Fibroblast of upper back skin (primary cell): ENCODE data around the gene EPS8L2.
A peak's percentile ranks its signal among the peaks of the same experiment; 100 is the strongest.
"Not testable (repeated sequence)": the region's sequence is repeated elsewhere in the genome, so short reads cannot be mapped to it uniquely, and the experiment has no call there.

ENCODE experiments used
- DNase-seq: peaks from one replicate; pipeline ENCODE4 v3.0.0-alpha.2; 2013

Gene EPS8L2

GRCh38 chr11:726278-727220 lies 20.5 kb downstream of the EPS8L2 start:
- no peak for DNase-seq

DNA sequence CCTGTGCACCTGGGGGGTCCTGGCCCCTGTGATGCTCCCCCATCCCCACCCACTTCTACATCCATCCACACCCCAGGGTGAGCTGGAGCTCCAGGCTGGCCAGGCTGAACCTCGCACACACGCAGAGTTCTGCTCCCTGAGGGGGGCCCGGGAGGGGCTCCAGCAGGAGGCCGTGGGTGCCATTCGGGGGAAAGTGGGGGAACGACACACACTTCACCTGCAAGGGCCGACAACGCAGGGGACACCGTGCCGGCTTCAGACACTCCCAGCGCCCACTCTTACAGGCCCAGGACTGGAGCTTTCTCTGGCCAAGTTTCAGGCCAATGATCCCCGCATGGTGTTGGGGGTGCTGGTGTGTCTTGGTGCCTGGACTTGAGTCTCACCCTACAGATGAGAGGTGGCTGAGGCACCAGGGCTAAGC lies 21.3 kb downstream of the EPS8L2 start:
- DNase-seq, result no peak

GRCh38 chr11:727859-728748 lies 22.1 kb downstream of the EPS8L2 start:
- DNase-seq, result peak; percentile 68

DNA sequence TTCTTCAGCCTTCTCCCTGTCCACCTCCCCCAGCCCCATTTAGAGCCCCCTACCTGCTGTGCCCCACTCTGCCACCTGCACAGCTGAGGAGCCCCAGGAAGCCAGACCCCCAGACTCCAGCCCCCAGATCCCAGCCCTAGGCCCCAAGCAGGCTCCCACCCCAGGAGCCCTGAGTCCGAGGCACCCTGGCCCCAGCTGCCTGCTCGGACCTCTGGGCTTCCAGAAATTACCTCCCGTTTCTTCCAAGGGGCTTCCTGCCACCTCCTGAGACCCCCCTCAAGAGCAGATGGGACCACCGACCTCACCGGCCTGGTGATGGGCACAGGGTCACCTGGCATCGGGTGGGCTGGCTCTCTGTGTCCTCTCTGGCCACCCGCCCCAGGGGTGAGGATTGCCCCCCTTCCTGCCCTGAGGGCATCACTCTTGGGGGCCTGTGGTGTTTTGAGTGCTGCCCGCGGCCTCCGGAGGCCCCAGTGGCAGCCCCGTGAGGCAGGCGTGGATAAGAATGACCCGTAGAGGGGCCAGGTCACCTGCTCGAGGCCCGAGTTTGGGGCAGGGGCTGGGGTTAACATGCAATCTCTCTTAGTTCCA lies 23.0 kb downstream of the EPS8L2 start:
- no peak for DNase-seq

DNA sequence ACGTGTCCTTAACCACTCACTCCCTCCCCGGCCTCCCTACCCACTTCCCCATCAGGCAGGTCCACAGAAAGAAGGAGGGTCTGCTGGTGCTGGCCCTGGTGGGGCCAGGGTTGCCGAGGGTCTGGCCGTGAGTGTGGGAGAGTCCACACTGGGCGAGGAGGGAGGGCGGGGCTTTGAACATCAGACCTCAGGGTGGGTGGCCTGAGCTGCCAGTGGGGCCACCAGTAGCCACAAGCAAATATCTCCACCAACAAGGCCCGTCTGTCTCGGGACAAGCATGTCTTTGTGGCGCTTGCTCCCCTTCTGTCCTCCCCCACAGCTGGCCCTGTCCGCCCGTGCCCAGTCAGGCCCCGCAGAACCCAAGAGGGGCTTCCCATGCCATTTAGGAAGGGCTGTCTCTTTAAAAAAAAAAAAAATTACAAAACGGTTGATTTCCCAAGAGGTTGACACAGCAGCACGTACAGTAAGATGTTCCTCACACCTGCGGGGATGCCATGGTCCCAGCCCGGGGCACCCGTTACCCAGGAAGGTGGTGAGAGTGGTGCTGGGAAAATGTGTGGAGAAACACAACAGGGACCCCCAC lies 23.6 kb downstream of the EPS8L2 start:
- no peak for DNase-seq

GRCh38 chr11:733072-733471 lies 27.0 kb downstream of the EPS8L2 start:
- no peak for DNase-seq

GRCh38 chr11:734541-734940 lies 28.5 kb downstream of the EPS8L2 start:
- not testable (repeated sequence) for DNase-seq

- DNase-seq, result no peak
Measured at GRCh38 chr11:737366-737765, 31.3 kb downstream of the EPS8L2 start.

DNA sequence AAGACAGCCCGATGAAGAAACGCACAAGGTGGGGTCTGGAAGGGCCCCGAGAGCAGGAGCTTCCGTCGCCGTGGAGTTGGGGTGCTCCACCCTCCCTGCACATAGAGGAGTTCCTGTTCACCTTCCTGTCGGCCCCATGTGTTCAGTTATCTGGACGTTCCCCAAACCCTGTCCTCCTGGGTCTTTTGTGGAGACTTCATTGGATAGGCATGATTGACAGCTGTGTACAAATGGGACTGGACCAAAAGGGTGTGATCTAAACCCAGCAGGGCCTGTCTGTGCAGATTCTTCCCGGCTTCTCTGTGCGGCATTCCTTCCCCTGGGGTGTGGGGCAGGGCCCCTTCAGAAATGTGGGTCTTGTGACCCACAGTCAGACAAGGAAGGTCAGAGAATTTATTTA lies 31.9 kb downstream of the EPS8L2 start:
- not testable (repeated sequence) for DNase-seq

GRCh38 chr11:742156-742546 lies 36.1 kb downstream of the EPS8L2 start:
- DNase-seq, result no peak

DNA sequence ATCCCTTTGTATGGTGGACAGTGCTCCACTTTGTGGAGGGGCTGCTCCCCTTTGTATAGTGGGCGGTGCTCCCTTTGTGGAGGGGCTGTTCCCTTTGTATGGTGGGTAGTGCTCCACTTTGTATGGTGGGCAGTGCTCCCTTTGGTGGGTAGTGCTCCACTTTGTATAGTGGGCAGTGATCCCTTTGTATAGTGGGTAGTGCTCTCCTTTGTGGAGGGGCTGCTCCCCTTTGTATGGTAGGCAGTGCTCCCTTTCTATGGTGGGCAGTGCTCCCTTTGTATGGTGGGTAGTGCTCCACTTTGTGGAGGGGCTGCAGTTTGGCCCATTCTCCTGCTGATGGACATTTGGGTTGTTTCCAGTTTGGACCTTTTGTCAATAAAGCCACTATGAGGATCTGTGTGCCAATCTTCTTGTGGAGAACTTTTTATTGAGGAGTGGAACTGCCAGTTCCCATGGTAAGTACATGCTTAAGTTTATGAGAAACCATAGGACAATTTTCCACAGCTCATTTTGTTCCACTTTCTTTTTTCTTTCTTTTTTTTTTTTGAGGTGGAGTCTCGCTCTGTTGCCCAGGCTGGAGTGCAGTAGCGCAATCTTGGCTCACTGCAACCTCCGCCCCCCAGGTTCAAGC lies 36.7 kb downstream of the EPS8L2 start:
- no peak for DNase-seq

DNA sequence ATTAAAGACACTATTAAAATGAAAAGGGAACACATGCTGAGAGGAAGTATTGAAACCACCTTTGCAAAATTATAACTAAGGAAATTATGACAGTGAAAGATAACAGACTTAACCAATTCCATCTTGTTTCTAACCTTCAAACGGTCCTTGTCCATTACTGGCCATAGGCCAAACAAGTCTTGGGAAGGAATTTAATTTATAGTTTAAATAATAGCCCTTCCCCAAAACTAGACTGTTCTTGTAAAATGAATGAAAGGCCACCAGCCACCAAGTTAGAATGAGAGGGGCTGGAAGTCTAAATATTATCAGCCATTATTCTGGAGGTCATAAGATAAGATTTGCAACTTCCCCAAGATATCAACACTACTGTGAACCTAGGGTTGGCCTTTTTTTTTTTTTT lies 39.4 kb downstream of the EPS8L2 start:
- DNase-seq, result no peak

DNA sequence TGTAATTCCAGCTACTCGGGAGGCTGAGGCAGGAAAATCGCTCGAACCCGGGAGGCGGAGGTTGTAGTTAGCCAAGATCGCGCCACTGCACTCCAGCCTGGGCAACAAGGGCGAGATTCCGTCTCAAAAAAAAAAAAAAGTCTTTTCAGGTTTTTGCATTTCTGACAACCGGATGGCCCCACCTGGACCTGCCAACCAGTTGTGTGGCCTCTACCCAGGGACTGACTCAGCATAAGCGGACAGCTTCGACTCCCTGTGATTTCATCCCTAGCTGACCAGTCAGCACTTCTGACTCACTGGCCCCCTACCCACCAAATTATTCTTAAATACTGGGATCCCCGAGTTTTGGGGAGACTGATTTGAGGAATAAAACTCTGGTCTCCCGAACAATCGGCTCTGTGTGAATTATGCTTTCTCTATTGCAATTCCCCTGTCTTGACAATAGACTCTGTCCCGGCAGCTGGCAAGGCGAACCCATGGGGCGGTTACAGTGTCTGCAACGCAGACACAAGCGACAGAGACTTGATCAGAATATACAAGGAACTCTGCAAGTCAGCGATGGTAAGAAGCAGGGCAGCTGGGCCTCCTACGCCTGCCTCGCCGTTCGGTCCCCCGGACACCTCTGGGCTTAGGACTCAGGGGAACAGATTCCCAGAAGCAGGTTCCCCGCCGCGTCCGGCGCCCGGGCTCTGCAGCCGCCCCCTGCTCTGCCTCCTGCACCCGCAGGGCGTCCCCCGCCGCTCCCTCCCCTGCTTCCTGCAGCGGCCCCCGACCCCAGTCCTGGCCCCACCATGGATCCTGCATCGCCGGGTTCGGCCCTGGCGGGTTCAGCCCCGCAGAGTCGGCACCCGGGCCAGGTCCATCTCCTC lies 40.5 kb downstream of the EPS8L2 start:
- DNase-seq, result no peak

- peak; percentile 80 for DNase-seq
Measured at GRCh38 chr11:747158-748006, 41.4 kb downstream of the EPS8L2 start, which contains the start of gene TALDO1. TSS of gene TALDO1 (plus strand) at chr11:747464. CDS start at chr11:747482, 18 bp downstream.

GRCh38 chr11:748007-748359 lies 42.0 kb downstream of the EPS8L2 start:
- DNase-seq, result no peak

GRCh38 chr11:749731-750130 lies 43.7 kb downstream of the EPS8L2 start:
- DNase-seq, result no peak

- no peak for DNase-seq
Measured at GRCh38 chr11:760236-760635, 54.2 kb downstream of the EPS8L2 start.

DNA sequence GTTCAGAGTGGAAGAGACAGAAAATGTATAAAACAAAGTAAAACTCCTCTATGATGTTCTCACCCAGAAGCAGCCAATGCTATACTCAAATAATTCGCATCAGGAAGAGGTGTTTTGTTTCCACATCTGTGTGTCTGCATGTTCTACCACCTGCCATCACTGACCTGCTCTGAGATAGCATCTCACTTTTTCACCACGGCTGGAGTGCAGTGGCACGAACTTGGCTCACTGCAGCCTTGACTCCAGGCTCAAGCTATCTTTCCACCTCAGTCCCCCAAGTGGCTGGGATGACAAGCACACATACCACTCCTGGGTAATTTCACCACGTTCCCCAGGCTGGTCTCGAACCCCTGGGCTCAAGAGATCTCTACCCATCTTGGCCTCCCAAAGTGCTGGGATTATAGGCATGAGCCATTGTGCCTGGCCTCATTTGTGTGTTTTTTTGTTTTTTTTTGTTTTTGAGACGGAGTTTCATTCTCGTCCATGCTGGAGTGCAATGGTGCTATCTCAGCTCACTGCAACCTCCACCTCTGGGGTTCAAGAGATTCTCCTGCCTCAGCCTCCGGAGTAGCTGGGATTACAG lies 55.6 kb downstream of the EPS8L2 start:
- DNase-seq, result no peak

DNA sequence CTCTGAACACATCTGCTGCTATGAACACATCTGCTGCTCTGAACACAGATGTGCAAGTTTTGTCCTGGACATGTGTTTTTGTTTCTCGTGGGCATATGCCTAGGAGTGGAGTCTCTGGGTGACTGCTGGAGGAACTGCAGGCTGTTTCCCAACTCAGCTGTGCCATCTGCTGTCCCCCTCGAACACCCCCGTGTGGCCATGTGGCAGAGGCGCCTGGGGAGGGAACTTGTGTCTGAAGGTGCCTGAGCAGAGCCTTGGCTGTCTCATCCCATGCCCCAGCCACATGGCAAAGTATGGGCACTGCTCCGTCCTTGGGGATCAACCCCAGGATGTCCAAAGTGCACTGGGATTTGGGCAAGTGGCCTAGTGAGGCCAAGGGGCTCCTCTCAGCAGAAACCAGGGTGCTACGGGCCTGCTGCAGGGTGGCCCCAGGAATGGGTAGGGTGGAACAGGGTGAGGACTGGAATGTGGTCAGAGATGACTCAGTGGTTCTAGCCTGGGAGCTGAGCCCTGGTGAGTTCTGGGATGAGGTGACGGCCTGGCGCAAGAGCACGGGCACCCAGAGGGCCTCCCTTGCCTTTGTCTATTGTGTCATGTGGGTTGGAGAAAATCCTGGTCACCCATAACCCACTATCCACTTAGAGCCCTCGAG lies 56.5 kb downstream of the EPS8L2 start:
- peak; percentile 49 for DNase-seq

GRCh38 chr11:763073-763463 lies 57.0 kb downstream of the EPS8L2 start:
- DNase-seq, result no peak
